IMR-90 (cell line): Measurements from ENCODE around the gene FNBP1. TPM values are rescaled to one million over a fixed set of nuclear protein-coding genes. Genes with fewer than 3 reads are reported as not detected.

Source experiments
- ATAC-seq: fragments of 200-7000 bp; cut with Tn5 transposase; 2 replicates; pipeline ENCODE4 v1.9.1; 2020; ENCODE audit warnings: low read depth, mild to moderate bottlenecking, moderate library complexity
- BruUV-seq: library from RNA; stranded (reverse); fragments of 400-500 nt; replicated peaks from 2 replicates; lab custom pipeline; 2021; lab: Mats Ljungman, UMichigan
- CTCF ChIA-PET: fragments of 300-600 bp; formaldehyde crosslinking; extraction: SDS; loops from one replicate; lab custom pipeline; 2021; ENCODE audit warnings: antibody characterized with exemption; lab: Yijun Ruan, JAX
- POLR2A ChIA-PET: fragments of 300-600 bp; sonication (Branson Sonifier 250); formaldehyde crosslinking; loops from one replicate; lab custom pipeline; 2022; ENCODE audit warnings: antibody characterized with exemption; ENCODE audit not compliant: unreplicated experiment; lab: Charles Lee
- DNase-seq: peaks from one replicate; pipeline ENCODE4 v3.0.0; 2013
- H2AFZ ChIP-seq: replicated peaks from 2 replicates; pipeline ENCODE3; 2013; ENCODE audit warnings: low read length, mild to moderate bottlenecking; ENCODE audit not compliant: poor library complexity
- H2AK5ac ChIP-seq: 2 replicates; pipeline ENCODE4 v1.6.1; 2013; ENCODE audit warnings: low read depth, low read length, inconsistent platforms
- H2AK9ac ChIP-seq: replicated peaks from 2 replicates; pipeline ENCODE3; 2013; ENCODE audit warnings: mild to moderate bottlenecking, low read depth, low read length, moderate library complexity; ENCODE audit not compliant: poor library complexity
- H2BK120ac ChIP-seq: 2 replicates; pipeline ENCODE4 v1.6.1; 2013; ENCODE audit warnings: low read depth, low read length, inconsistent platforms
- H2BK15ac ChIP-seq: 3 replicates; pipeline ENCODE4 v1.6.1; 2013; ENCODE audit warnings: low read depth, low read length, inconsistent platforms
- H2BK20ac ChIP-seq: 2 replicates; pipeline ENCODE4 v1.6.1; 2013; ENCODE audit warnings: low read depth, mild to moderate bottlenecking, inconsistent platforms, low read length, moderate library complexity
- H2BK5ac ChIP-seq: 2 replicates; pipeline ENCODE4 v1.6.1; 2013; ENCODE audit warnings: mild to moderate bottlenecking, low read depth, low read length, inconsistent platforms; ENCODE audit not compliant: poor library complexity, severe bottlenecking
- H3K14ac ChIP-seq: replicated peaks from 2 replicates; pipeline ENCODE4 v1.6.1; 2013; ENCODE audit warnings: low read depth, low read length, inconsistent platforms
- H3K18ac ChIP-seq: 2 replicates; pipeline ENCODE4 v1.6.1; 2013; ENCODE audit warnings: low read depth, low read length, control low read depth
- H3K23ac ChIP-seq: 2 replicates; pipeline ENCODE4 v1.6.1; 2013; ENCODE audit warnings: low read depth, low read length, inconsistent platforms
- H3K27ac ChIP-seq: 2 replicates; pipeline ENCODE4 v1.5.1; 2013; ENCODE audit warnings: mild to moderate bottlenecking, control low read depth, low read length; ENCODE audit not compliant: insufficient read depth
- H3K27me3 ChIP-seq: 2 replicates; pipeline ENCODE4 v1.6.1; 2013; ENCODE audit warnings: low read length; ENCODE audit not compliant: control insufficient read depth, insufficient read depth
- H3K36me3 ChIP-seq: 2 replicates; pipeline ENCODE4 v1.6.1; 2013; ENCODE audit warnings: low read length, mixed read lengths; ENCODE audit not compliant: control insufficient read depth, insufficient read depth
- H3K4ac ChIP-seq: 2 replicates; pipeline ENCODE4 v1.6.1; 2013; ENCODE audit warnings: low read depth, low read length, inconsistent platforms
- H3K4me1 ChIP-seq: 2 replicates; pipeline ENCODE4 v1.6.1; 2013; ENCODE audit warnings: low read length, mixed read lengths; ENCODE audit not compliant: control insufficient read depth, insufficient read depth
- H3K4me2 ChIP-seq: 2 replicates; pipeline ENCODE4 v1.6.1; 2013; ENCODE audit warnings: low read depth, mild to moderate bottlenecking, control low read depth, low read length, moderate library complexity
- H3K4me3 ChIP-seq: 2 replicates; pipeline ENCODE4 v1.5.1; 2013; ENCODE audit warnings: low read depth, mild to moderate bottlenecking, control low read depth, low read length, moderate library complexity; ENCODE audit not compliant: insufficient read depth
- H3K56ac ChIP-seq: 2 replicates; pipeline ENCODE4 v1.6.1; 2013; ENCODE audit warnings: low read length, inconsistent platforms; ENCODE audit not compliant: insufficient read depth; ENCODE audit errors: extremely low read depth
- H3K79me1 ChIP-seq, 2 experiments: 2 replicates each; pipeline ENCODE4 v1.6.1; 2013; ENCODE audit warnings: low read length in 2 of 2, inconsistent platforms in 1 of 2, low read depth in 1 of 2
- H3K9ac ChIP-seq: 2 replicates; pipeline ENCODE4 v1.6.1; 2013; ENCODE audit warnings: low read depth, low read length, control low read depth
- H3K9me1 ChIP-seq: 2 replicates; pipeline ENCODE4 v1.6.1; 2013; ENCODE audit warnings: low read length, inconsistent platforms; ENCODE audit not compliant: insufficient read depth
- H3K9me3 ChIP-seq: 2 replicates; pipeline ENCODE4 v1.6.1; 2013; ENCODE audit warnings: low read length; ENCODE audit not compliant: control insufficient read depth, insufficient read depth
- H4K20me1 ChIP-seq: 2 replicates; pipeline ENCODE4 v1.6.1; 2013; ENCODE audit warnings: low read length, inconsistent platforms; ENCODE audit not compliant: insufficient read depth
- H4K5ac ChIP-seq: 2 replicates; pipeline ENCODE4 v1.6.1; 2013; ENCODE audit warnings: mild to moderate bottlenecking, low read depth, low read length, control low read depth
- H4K8ac ChIP-seq, 2 experiments: 2 replicates each; pipeline ENCODE4 v1.6.1; 2013; ENCODE audit warnings: low read depth in 2 of 2, low read length in 2 of 2, control low read depth in 1 of 2, inconsistent platforms in 1 of 2
- H4K91ac ChIP-seq: 2 replicates; pipeline ENCODE4 v1.6.1; 2013; ENCODE audit warnings: low read depth, low read length, inconsistent platforms; ENCODE audit not compliant: insufficient read depth
- BHLHE40 ChIP-seq: fragments of 150-350 bp; IDR thresholded peaks from 2 replicates; pipeline ENCODE4 v1.6.1; 2016; ENCODE audit warnings: mild to moderate bottlenecking, low read depth, low read length
- CEBPB ChIP-seq: IDR thresholded peaks from 2 replicates; pipeline ENCODE4 v1.6.1; 2012; ENCODE audit warnings: low read depth, low read length, improper control_type of control experiment
- CHD1 ChIP-seq: IDR thresholded peaks from 2 replicates; pipeline ENCODE4 v1.6.1; 2012; ENCODE audit warnings: low read depth, low read length, improper control_type of control experiment
- CTCF ChIP-seq: conservative IDR thresholded peaks from 2 replicates; pipeline ENCODE4 v1.5.1; 2012; ENCODE audit warnings: mild to moderate bottlenecking, low read depth, low read length, improper control_type of control experiment
- ELK1 ChIP-seq: fragments of 150-350 bp; IDR thresholded peaks from 2 replicates; pipeline ENCODE4 v1.6.1; 2016; ENCODE audit warnings: low read depth, mild to moderate bottlenecking, low read length, moderate library complexity, borderline replicate concordance
- FOS ChIP-seq: fragments of 150-350 bp; IDR thresholded peaks from 2 replicates; pipeline ENCODE4 v1.6.1; 2016; ENCODE audit warnings: low read depth, low read length
- MAFK ChIP-seq: IDR thresholded peaks from 2 replicates; pipeline ENCODE4 v1.6.1; 2012; ENCODE audit warnings: low read depth, low read length, improper control_type of control experiment
- MAZ ChIP-seq: IDR thresholded peaks from 2 replicates; pipeline ENCODE4 v1.6.1; 2012; ENCODE audit warnings: low read depth, mild to moderate bottlenecking, low read length, improper control_type of control experiment, moderate library complexity, borderline replicate concordance
- MXI1 ChIP-seq: IDR thresholded peaks from 2 replicates; pipeline ENCODE4 v1.6.1; 2012; ENCODE audit warnings: low read depth, mild to moderate bottlenecking, low read length, moderate library complexity, borderline replicate concordance
- NFE2L2 ChIP-seq: fragments of 150-350 bp; IDR thresholded peaks from 2 replicates; pipeline ENCODE4 v1.6.1; 2016; ENCODE audit warnings: low read depth, mild to moderate bottlenecking, low read length
- POLR2A ChIP-seq: IDR thresholded peaks from 2 replicates; pipeline ENCODE4 v1.6.1; 2012; ENCODE audit warnings: mild to moderate bottlenecking, low read depth, low read length
- RAD21 ChIP-seq: IDR thresholded peaks from 2 replicates; pipeline ENCODE4 v1.6.1; 2012; ENCODE audit warnings: low read length, improper control_type of control experiment
- RCOR1 ChIP-seq: IDR thresholded peaks from 2 replicates; pipeline ENCODE4 v1.6.1; 2012; ENCODE audit warnings: mild to moderate bottlenecking, low read length, improper control_type of control experiment; ENCODE audit not compliant: insufficient replicate concordance
- RFX5 ChIP-seq: IDR thresholded peaks from 2 replicates; pipeline ENCODE4 v1.8.0; 2012; ENCODE audit warnings: low read depth, mild to moderate bottlenecking, low read length, moderate library complexity
- SMC3 ChIP-seq: fragments of 150-350 bp; IDR thresholded peaks from 2 replicates; pipeline ENCODE4 v1.6.1; 2016; ENCODE audit warnings: low read depth, mild to moderate bottlenecking, antibody characterized with exemption, low read length, moderate library complexity
- USF2 ChIP-seq: fragments of 150-350 bp; IDR thresholded peaks from 2 replicates; pipeline ENCODE4 v1.6.1; 2017; ENCODE audit warnings: mild to moderate bottlenecking, antibody characterized with exemption, low read length, low read depth
- WGBS, 2 experiments: methylation state at CpG; one replicate each; pipeline versions ENCODE4 v1.1.5 to v1.1.7; 2013; ENCODE audit warnings: missing lambda C conversion rate in 2 of 2; ENCODE audit not compliant: insufficient read length in 1 of 2; ENCODE audit errors: extremely low coverage in 2 of 2; 5-methylcytosine and 5-hydroxymethylcytosine counted together
- dilution Hi-C: fragments of 300-500 bp; cut with HindIII; formaldehyde crosslinking; loops from one replicate; pipeline ENCODE4 v1.14.3; 2018; ENCODE audit warnings: low sequenced_read_pairs; ENCODE audit not compliant: unreplicated experiment
- in situ Hi-C: fragments of 300-500 bp; cut with MboI; formaldehyde crosslinking; loops from 3 replicates; pipeline ENCODE4 v1.14.3; 2019; ENCODE audit warnings: low sequenced_read_pairs, inconsistent platforms, mixed read lengths
- intact Hi-C: fragments of 100-400 bp; cut with micrococcal nuclease; formaldehyde crosslinking; loops from 2 replicates; pipeline ENCODE4 v1.10.0; 2022
- polyA plus RNA-seq, 3 experiments: library from polyadenylated mRNA; depleted of rRNA; stranded (reverse); fragments of >200 nt; gene quantifications; 2 replicates each; pipeline ENCODE4 v1.2.3, GENCODE V29; 2012; ENCODE audit warnings: low replicate concordance in 1 of 3
- total RNA-seq: library from RNA; depleted of rRNA; stranded (reverse); fragments of >200 nt; gene quantifications from 2 replicates; pipeline ENCODE4 v1.2.3, GENCODE V29; 2012

FNBP1 gene
- total and polyA plus RNA-seq, 2 of the 4 experiments (the other 2 are of a cell fraction), result 10.3 to 15.4 TPM

- Histone ChIP-seq H2AK5ac (peak overlapping the region; percentile 57), H3K27ac (peak overlapping the region; percentile 84), H2BK20ac (peak overlapping the region; percentile 81), H4K5ac (peak overlapping the region; percentile 97), H2AK9ac (peak overlapping the region; percentile 55), H3K27me3 (no peaks in the 10 kb centered on the region), H3K23ac (peak overlapping the region; percentile 71), H4K91ac (peak overlapping the region; percentile 84), H2BK120ac (peak overlapping the region; percentile 87), H3K9me1 (peaks cover 12% of the 10 kb centered on the region), H3K9ac (peak overlapping the region; percentile 93), H3K56ac (peak overlapping the region; percentile 91; the same call in 1 of the 2 replicates), H3K4me2 (peak overlapping the region; percentile 98), H3K4ac (peak overlapping the region; percentile 92), H2AFZ (peak overlapping the region; percentile 83), H3K36me3 (peaks cover 7% of the 10 kb centered on the region; the same call in 1 of the 2 replicates), H4K8ac (peak overlapping the region; percentile 94), H2BK5ac (peak overlapping the region; percentile 69), H2BK15ac (peak overlapping the region; percentile 93; the same call in 2 of the 3 replicates), H4K20me1 (no peaks in the 10 kb centered on the region), H3K4me3 (peak overlapping the region; percentile 52), H3K79me1 (peaks cover 7 to 24% of the 10 kb centered on the region in 2 experiments; a peak in 3 of 4 replicates), H3K14ac (peak overlapping the region; percentile 92), H3K18ac (peak overlapping the region; percentile 90), H3K4me1 (peaks cover 23% of the 10 kb centered on the region), H3K9me3 (no peaks in the 10 kb centered on the region)
- ATAC-seq, result peak; percentile 5; the same call in 1 of the 2 replicates
- DNase-seq, result no peak
- ChIA-PET POLR2A (no interaction called here), CTCF (no interaction called here)
- dilution Hi-C loops (no loop called here), in situ Hi-C loops (no loop called here), intact Hi-C loops (loop anchor here (5.0 kb wide), 1 partner anchor 75 kb away; no protein-coding TSS in a partner anchor)
- TF ChIP-seq FOS (no peak), RFX5 (no peak), POLR2A (no peak), NFE2L2 (no peak), MXI1 (no peak), MAZ (no peak), CTCF (no peak), CEBPB (no peak), BHLHE40 (no peak), CHD1 (no peak), RAD21 (no peak), ELK1 (no peak), MAFK (no peak), RCOR1 (no peak), SMC3 (no peak), USF2 (no peak)
- BruUV-seq, result no TSS peak
- 74% methylated on average over 7 of the region's 9 CpGs; no CpG with 5 or more reads in 1 of the 2 experiments for WGBS, 2 experiments
Measured at GRCh38 chr9:129962451-129962864, 80.5 kb downstream of the FNBP1 start.
